AG09319 (cell line): ENCODE data around the gene C20orf144.

ENCODE experiments used
- DNase-seq: peaks from one replicate; pipeline ENCODE4 v3.0.0-alpha.2; 2010; ENCODE audit warnings: low read depth; ENCODE audit errors: extremely low read depth
- TF ChIP-seq, protein P1 (sequence below): IDR thresholded peaks from 2 replicates; pipeline ENCODE4 v1.5.1; 2011; ENCODE audit warnings: low read depth, mild to moderate bottlenecking, inconsistent platforms, low read length, moderate library complexity

C20orf144 gene

DNA sequence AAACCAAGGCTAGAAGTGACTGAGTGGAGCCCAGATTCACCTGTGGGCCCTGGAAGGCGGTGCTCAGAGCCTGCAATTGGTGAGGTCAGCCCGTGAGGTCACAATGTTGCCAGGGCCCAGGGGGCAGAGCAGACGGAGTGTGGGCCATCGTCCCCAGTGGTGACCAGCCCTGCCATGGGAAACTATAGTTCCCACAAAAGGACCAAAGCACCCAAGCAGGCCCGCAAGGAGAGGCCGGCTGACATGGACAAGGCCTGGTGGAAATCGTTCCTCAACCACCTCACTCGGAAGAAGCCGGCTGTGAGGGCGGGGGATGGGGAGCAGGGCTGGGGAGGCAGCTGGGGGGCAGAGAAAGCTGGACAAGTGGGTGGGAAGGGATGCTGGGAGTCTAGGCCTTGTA is at the start of gene C20orf144:
Gene C20orf144 (plus strand): TSS at position 156 of the 400 bp plus-strand sequence. CDS start 19 bp downstream, at position 175.
- DNase-seq = no peak
- TF ChIP-seq, protein P1, sequence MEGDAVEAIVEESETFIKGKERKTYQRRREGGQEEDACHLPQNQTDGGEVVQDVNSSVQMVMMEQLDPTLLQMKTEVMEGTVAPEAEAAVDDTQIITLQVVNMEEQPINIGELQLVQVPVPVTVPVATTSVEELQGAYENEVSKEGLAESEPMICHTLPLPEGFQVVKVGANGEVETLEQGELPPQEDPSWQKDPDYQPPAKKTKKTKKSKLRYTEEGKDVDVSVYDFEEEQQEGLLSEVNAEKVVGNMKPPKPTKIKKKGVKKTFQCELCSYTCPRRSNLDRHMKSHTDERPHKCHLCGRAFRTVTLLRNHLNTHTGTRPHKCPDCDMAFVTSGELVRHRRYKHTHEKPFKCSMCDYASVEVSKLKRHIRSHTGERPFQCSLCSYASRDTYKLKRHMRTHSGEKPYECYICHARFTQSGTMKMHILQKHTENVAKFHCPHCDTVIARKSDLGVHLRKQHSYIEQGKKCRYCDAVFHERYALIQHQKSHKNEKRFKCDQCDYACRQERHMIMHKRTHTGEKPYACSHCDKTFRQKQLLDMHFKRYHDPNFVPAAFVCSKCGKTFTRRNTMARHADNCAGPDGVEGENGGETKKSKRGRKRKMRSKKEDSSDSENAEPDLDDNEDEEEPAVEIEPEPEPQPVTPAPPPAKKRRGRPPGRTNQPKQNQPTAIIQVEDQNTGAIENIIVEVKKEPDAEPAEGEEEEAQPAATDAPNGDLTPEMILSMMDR = no peak

DNA sequence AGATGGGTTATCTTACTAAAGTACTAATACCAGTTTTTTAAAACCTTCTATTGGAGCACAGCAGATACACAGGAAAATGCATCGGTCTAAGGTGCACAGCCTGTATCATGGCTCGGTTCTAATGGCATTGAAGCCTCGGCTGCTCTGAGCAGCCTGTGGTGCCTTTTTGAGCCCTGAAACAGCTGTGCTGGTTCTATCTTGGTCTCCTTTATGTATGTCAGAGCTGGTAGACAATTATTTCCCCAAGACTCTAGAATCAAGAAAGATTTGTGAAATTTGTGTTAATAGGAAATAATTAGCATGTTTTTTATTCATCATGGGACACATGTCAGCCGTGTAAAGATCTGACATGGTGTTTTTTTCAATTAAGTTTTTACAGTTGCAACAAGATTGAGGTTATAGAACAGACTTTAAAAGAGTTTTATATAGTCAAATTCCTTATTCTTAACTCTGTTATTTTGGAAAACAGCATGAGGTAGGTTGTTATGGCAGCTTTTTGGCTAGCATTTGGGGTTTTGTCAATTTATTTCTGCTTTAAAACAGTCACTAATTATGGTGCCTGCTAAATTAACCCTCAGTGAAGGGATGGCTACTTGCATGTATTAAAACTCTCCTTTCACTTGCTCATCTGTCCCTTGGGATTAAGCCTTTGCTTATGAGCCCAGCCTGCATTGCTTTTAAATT is 40.3 kb upstream of the C20orf144 start:
- no peak for DNase-seq
- TF ChIP-seq, protein P1 = no peak

DNA sequence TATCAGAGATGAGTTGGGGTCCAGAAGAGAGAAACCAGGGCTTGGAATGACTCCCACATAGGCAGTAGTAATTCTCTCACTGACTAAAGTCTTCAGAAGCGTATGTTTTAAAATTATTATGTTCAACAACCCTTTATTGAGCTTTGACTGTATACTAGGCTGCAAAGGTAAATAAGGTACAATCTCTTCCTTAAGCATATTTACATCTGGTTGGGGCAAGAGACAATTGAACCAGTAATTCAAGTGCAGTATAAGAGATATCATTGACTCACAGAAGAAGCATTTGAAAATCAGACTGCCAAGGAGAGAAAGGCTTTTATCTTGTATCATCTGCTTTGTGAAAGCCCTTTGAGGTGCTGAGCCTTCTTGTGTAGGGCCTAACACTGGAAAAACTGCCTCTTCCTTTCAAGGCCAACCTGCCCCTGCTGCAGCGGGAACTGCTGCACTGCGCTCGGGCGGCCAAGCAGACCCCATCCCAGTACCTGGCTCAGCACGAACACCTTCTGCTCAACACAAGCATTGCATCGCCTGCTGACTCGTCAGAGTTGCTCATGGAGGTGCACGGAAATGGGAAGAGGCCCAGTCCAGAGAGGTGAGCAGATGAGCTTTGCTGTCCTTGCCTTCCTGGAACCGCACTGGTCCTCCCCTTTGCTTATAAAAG is 39.3 kb upstream of the C20orf144 start:
- TF ChIP-seq, protein P1 = no peak

DNA sequence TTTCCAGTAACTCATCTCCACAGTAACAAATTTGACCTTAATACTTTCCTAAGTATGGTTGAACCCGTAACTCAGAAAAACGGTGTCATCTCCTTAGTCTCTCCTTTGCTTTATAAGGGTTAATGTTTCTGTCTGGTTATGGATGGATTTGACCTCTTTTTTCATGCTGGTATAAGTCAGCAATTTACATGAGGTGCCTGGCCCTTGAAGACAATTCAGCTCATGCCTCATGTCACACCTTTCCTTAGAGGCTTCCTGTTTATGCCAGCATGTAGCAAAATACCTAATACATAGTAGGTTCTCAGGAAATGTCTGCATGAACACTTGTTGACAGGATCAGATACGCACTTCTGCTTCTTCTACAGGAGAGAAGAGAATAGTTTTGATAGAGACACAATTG is 37.7 kb upstream of the C20orf144 start:
- DNase-seq = no peak

More for the DNA sequence above, 39.3 kb upstream of the C20orf144 start:
- no peak for DNase-seq

DNA sequence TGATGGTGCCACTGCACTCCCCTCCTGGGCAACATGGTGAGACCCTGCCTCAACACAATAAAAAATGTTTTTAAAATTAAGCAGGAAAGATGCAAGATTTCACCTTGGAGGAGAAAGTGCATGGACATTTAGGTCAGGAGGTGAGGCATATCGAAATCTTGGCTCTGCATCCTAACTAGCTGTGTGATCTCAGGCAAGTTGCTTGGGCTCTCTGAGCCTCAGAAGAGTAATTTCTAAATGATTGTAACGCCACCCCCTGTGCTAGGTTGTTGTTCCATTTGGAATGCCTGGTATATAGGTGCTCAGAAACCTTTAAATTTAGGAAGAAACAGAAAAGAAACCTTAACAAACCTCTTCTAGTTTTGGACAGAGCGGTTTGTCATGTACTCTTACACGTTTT is 35.9 kb upstream of the C20orf144 start:
- TF ChIP-seq, protein P1 = no peak
- DNase-seq = no peak

More for the DNA sequence above, 37.7 kb upstream of the C20orf144 start:
- TF ChIP-seq, protein P1 = no peak

DNA sequence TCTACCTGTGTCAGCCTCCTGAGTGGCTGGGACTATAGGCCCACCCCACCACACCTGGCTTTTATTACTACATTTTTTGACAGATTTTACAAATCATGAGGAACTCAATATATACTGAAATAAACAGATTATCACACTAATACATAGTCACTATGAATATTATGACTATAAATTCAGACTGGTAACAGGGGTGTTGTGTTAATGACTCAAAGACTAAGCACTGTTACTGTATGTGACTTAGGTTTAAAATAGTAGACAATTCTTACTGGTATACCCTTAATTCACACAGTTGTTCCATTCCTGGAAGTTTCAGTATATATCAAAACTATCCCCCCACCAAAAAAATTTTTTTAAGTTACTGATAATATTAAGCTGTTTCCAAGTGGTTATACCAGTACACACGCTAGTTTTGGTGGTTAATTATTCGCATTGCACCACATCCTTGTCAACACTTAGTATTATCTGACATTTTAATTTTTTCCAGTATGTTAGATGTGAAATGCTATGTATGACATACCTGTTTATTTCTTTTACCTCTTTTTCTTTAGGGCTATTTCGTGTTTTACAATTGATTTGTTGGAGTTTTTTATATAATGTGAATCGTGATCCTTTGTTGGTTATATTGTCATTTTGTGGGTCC is 34.4 kb upstream of the C20orf144 start:
- DNase-seq = no peak
- TF ChIP-seq, protein P1 = no peak

DNA sequence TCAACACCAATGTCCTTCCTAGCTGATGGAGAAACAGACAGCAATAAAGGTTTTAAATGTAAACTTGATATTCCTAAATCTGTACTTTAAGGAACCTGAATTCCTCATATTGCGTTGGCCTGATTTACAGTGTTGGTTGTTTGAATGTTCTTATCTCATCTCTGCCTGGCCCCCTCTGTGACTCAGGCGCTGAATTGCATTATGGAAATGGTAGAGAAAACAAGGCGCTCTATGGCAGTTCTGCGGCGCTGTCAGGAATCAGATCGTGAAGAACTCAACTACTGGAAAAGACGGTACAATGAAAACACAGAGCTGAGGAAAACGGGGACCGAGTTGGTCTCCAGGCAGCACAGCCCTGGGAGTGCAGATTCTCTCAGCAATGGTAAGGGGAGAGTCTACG is 32.6 kb upstream of the C20orf144 start:
- TF ChIP-seq, protein P1 = no peak
- DNase-seq = no peak
